ENCODE results near the gene IGF1R. TPM values are rescaled to one million over a fixed set of nuclear protein-coding genes. Genes with fewer than 3 reads are reported as not detected.

IGF1R gene
- total RNA-seq, 1 experiment from 2014 or later, result 14.2 TPM

- DNase-seq (ENCODE audit: low read depth), result no peak
Observed at GRCh38 chr15:98796685-98797357, 148.5 kb downstream of the IGF1R start.

GRCh38 chr15:98798375-98798893 is 150.1 kb downstream of the IGF1R start:
- DNase-seq (ENCODE audit: low read depth), result no peak

- peak; percentile 49 for DNase-seq (ENCODE audit: low read depth)
Observed at GRCh38 chr15:98799461-98800390, 151.4 kb downstream of the IGF1R start.

GRCh38 chr15:98800437-98801233 is 152.3 kb downstream of the IGF1R start:
- DNase-seq (ENCODE audit: low read depth), result peak; percentile 89

- no peak for DNase-seq (ENCODE audit: low read depth)
Observed at GRCh38 chr15:98801234-98801561, 152.9 kb downstream of the IGF1R start.

- no peak for DNase-seq (ENCODE audit: low read depth)
Observed at GRCh38 chr15:98802187-98802586, 153.8 kb downstream of the IGF1R start.

GRCh38 chr15:98803228-98804056 is 155.1 kb downstream of the IGF1R start:
- peak; percentile 60 for DNase-seq (ENCODE audit: low read depth)

- DNase-seq (ENCODE audit: low read depth), result no peak
Observed at GRCh38 chr15:98804057-98804380, 155.7 kb downstream of the IGF1R start.

GRCh38 chr15:98805434-98806274 is 157.3 kb downstream of the IGF1R start:
- DNase-seq (ENCODE audit: low read depth), result no peak

- no peak for DNase-seq (ENCODE audit: low read depth)
Observed at GRCh38 chr15:98806275-98806895, 158.0 kb downstream of the IGF1R start.

GRCh38 chr15:98807262-98807661 is 158.9 kb downstream of the IGF1R start:
- no peak for DNase-seq (ENCODE audit: low read depth)

GRCh38 chr15:98809273-98809672 is 160.9 kb downstream of the IGF1R start:
- no peak for DNase-seq (ENCODE audit: low read depth)

GRCh38 chr15:98812716-98813446 is 164.5 kb downstream of the IGF1R start:
- DNase-seq (ENCODE audit: low read depth), result no peak

GRCh38 chr15:98813951-98814350 is 165.6 kb downstream of the IGF1R start:
- no peak for DNase-seq (ENCODE audit: low read depth)

GRCh38 chr15:98815207-98815606 is 166.9 kb downstream of the IGF1R start:
- DNase-seq (ENCODE audit: low read depth), result no peak

GRCh38 chr15:98817745-98818144 is 169.4 kb downstream of the IGF1R start:
- no peak for DNase-seq (ENCODE audit: low read depth)

- peak; percentile 90 for DNase-seq (ENCODE audit: low read depth)
Observed at GRCh38 chr15:98823012-98823458, 174.7 kb downstream of the IGF1R start.

GRCh38 chr15:98823616-98824015 is 175.3 kb downstream of the IGF1R start:
- DNase-seq (ENCODE audit: low read depth), result no peak

- no peak for DNase-seq (ENCODE audit: low read depth)
Observed at GRCh38 chr15:98824595-98824994, 176.3 kb downstream of the IGF1R start.

Measured in Daoy (cell line).